Activated T-helper 2 cell treated with anti-CD3 and anti-CD28 coated beads, Interferon-gamma antibody, Interleukin-2, Interleukin-4, amounts not matched to agents 10 μg/mL and 5 μg/mL and 100 μg/mL, durations not matched to agents 14 hours and 24 hours and 36 hours (primary cell): Measurements from ENCODE around the gene C2orf68. TPM values are rescaled to one million over a fixed set of nuclear protein-coding genes. Genes with fewer than 3 reads are reported as not detected.

Experiments used
- DNase-seq: peaks from one replicate; pipeline ENCODE4 v3.0.0; 2021; ENCODE audit warnings: low spot score
- H3K27ac Mint-ChIP-seq: one replicate; pipeline ENCODE4 v1.8.0; 2021; ENCODE audit warnings: mixed read lengths
- H3K27me3 Mint-ChIP-seq: one replicate; pipeline ENCODE4 v1.8.0; 2021; ENCODE audit warnings: low read depth, mixed read lengths
- H3K36me3 Mint-ChIP-seq: one replicate; pipeline ENCODE4 v1.8.0; 2021; ENCODE audit warnings: low read depth, mixed read lengths
- H3K4me1 Mint-ChIP-seq: one replicate; pipeline ENCODE4 v1.8.0; 2021; ENCODE audit warnings: low read depth, mixed read lengths
- H3K4me3 Mint-ChIP-seq: one replicate; pipeline ENCODE4 v1.8.0; 2021; ENCODE audit warnings: low read depth, mild to moderate bottlenecking, moderate library complexity, mixed read lengths
- H3K9me3 Mint-ChIP-seq: one replicate; pipeline ENCODE4 v1.8.0; 2021; ENCODE audit warnings: mixed read lengths
- intact Hi-C: fragments of 100-400 bp; cut with micrococcal nuclease; formaldehyde crosslinking; loops from one replicate; pipeline ENCODE4 v1.15.1; 2023
- total RNA-seq: library from RNA; stranded (reverse); gene quantifications from 2 replicates; pipeline ENCODE4 v1.2.3, GENCODE V29; 2022

Gene C2orf68
- total RNA-seq, 1 donor from 2014 or later, result 35.6 TPM

- Mint-ChIP-seq H3K27ac (peak overlapping the region; percentile 33), H3K4me1 (peaks cover 12% of the 10 kb centered on the region), H3K36me3 (peaks cover 18% of the 10 kb centered on the region), H3K27me3 (no peaks in the 10 kb centered on the region), H3K4me3 (peak overlapping the region; percentile 76), H3K9me3 (no peaks in the 10 kb centered on the region)
- intact Hi-C loops, result loop anchor here (1.0 to 5.0 kb wide), 4 partner anchors 9 to 65 kb away; partner anchors contain the start of genes GGCX, MAT2A and USP39
- DNase-seq, result no peak
Measured at GRCh38 chr2:85601771-85602475, 9.9 kb downstream of the C2orf68 start.

DNA sequence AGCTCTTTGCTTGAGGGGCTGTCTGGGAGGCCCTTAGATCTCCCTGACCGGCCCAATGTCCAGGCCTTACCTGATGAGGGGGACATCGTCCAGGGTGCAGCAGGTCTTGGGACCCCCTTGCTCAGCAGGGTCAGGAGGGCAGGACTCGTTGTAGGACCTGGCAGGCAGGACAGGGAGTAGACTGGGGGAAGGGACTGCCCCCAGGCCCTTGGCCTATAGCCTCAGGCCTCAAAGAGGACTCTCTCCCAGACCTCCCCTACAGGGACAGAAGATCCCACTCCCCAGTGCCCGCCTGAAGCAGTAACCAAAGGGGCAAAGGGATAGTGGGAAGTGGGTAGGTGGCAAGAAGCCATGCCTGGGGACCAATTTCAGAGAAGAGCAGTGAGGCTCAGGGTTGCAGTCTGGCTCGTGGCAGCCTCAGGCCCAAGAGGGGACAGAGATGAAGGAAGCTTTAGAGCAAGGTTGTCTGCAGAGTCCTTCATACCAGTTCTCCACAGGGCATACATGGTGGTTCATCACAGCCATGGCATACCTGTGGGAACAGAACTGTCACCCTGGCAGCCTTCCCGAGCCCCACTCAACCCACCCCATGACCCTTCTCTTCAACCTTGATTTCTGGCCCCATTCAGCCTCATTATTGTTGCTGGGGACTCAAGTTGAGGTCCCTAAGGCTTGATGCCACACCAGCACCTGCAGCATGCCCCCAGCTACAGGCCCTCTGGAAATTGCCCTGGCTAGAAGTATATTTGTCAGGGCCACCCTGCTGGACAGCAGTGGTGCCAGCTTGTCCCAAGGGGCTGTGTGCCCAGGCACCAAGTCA, 10.7 kb downstream of the C2orf68 start:
- no peaks in the 10 kb centered on the region for H3K9me3 Mint-ChIP-seq
- DNase-seq, result no peak
- no peak overlapping the region for H3K27ac Mint-ChIP-seq
- H3K4me1 Mint-ChIP-seq, result peaks cover 15% of the 10 kb centered on the region
- peak overlapping the region; percentile 76 for H3K4me3 Mint-ChIP-seq
- H3K36me3 Mint-ChIP-seq, result peaks cover 21% of the 10 kb centered on the region
- H3K27me3 Mint-ChIP-seq, result no peaks in the 10 kb centered on the region
- intact Hi-C loops, result loop anchor here (5.0 kb wide), 1 partner anchor 64 kb away; the partner anchor contains the start of gene MAT2A

DNA sequence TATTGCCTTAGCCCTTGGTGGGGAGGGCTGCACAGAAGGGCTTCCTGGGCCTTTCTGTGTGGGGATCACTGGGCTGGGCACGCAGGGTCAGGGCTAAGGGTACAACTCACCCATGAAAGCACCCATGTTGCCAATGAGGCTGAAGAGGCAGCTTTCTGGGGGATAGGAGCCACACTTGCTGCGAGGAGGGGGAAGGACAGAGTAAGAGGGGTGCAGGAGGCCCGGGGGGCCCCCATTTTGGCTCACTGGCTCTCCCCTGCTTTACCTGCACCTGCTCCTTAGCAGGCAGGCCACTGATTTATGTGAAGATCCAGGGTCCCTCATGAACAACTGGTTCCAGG, 11.7 kb downstream of the C2orf68 start:
- no peak for DNase-seq
- Mint-ChIP-seq H3K4me3 (no peak overlapping the region), H3K4me1 (peaks cover 18% of the 10 kb centered on the region), H3K27me3 (no peaks in the 10 kb centered on the region), H3K9me3 (no peaks in the 10 kb centered on the region), H3K36me3 (peaks cover 29% of the 10 kb centered on the region), H3K27ac (no peak overlapping the region)
- intact Hi-C loops, result loop anchor here (5.0 kb wide), 1 partner anchor 63 kb away; the partner anchor contains the start of gene MAT2A

- Mint-ChIP-seq H3K27ac (no peak overlapping the region), H3K4me3 (no peak overlapping the region), H3K9me3 (no peaks in the 10 kb centered on the region), H3K27me3 (no peaks in the 10 kb centered on the region), H3K36me3 (peaks cover 31% of the 10 kb centered on the region), H3K4me1 (peaks cover 20% of the 10 kb centered on the region)
- no peak for DNase-seq
- intact Hi-C loops, result loop anchor here (5.0 kb wide), 2 partner anchors 62 to 182 kb away; partner anchors contain the start of genes MAT2A and SH2D6
Measured at GRCh38 chr2:85599468-85600234, 12.2 kb downstream of the C2orf68 start.

DNA sequence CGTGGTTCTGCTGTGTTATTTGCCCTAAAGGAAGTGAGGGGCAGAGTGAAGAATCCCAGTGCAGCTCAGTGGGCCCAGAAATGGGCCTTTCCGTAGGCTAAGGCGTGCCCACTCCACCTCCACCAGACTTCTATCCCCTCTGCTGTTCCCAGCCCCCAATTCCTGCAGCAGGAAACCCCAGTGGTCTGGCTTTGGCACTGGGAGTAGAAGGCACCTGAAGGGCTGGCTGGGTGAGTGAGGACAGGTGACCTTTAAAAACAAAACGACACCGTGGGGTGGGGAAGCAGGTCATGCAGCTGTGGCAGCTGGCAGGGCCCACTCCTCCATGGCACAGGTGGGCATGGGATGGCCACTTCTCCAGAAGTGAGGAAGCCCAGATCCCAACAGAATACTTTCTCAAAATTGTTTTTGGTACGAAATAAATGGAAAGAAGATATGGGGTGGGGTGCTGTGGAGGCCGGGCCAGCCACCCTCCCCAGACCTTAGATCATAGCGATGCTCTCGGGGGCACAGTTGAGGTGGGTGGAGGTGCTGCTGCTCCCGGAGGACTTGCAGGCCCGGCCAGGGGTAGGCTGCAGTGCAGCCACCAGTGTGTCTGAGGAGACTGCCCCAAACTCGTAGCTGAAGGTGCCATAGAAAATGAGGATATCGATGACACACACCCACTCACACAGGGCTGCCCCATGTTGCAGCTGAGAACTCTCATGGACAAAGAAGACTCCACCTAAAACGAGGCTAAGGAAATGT, 13.1 kb downstream of the C2orf68 start:
- Mint-ChIP-seq H3K4me3 (no peak overlapping the region), H3K4me1 (peaks cover 25% of the 10 kb centered on the region), H3K27me3 (no peaks in the 10 kb centered on the region), H3K27ac (no peak overlapping the region), H3K36me3 (peaks cover 31% of the 10 kb centered on the region), H3K9me3 (no peaks in the 10 kb centered on the region)
- intact Hi-C loops, result loop anchor here (5.0 kb wide), 1 partner anchor 181 kb away; the partner anchor contains the start of gene SH2D6
- no peak for DNase-seq

- Mint-ChIP-seq H3K27ac (no peak overlapping the region), H3K4me1 (peaks cover 21% of the 10 kb centered on the region), H3K36me3 (peaks cover 28% of the 10 kb centered on the region), H3K9me3 (no peaks in the 10 kb centered on the region), H3K4me3 (peak overlapping the region; percentile 96), H3K27me3 (no peaks in the 10 kb centered on the region)
- DNase-seq, result no peak
- intact Hi-C loops, result loop anchor here (5.0 kb wide), 1 partner anchor 180 kb away; the partner anchor contains the start of gene SH2D6
Measured at GRCh38 chr2:85597241-85597640, 14.6 kb downstream of the C2orf68 start.

DNA sequence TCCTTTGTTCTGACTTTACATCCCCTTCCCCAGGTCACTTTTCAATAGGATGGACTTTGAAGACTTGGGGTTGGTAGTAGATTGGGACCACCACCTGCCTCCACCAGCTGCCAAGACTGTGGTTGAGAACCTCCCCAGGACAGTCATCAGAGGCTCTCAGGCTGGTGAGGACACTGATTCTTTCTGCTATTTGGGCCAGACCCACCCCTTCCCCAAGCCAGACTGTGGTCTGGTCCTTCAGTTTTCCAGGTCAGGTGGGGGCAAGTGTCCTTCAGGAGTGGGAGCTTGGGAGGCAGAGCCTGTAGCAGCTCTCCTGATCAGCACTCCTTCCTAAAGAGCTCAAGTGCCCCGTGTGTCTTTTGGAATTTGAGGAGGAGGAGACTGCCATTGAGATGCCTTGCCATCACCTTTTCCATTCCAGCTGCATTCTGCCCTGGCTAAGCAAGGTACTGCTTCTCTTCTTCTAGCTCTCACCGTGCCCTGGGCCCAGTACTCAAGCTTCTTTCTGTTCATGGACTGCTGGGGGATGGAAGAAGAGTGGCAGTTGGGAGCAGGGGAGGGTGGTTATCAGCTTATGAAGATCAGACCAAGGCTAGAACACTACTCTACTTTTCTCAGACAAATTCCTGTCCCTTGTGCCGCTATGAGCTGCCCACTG, 15.3 kb downstream of the C2orf68 start:
- Mint-ChIP-seq H3K27me3 (no peaks in the 10 kb centered on the region), H3K4me1 (peaks cover 19% of the 10 kb centered on the region), H3K27ac (no peak overlapping the region), H3K36me3 (peaks cover 28% of the 10 kb centered on the region), H3K9me3 (no peaks in the 10 kb centered on the region), H3K4me3 (peak overlapping the region; percentile 96)
- intact Hi-C loops, result loop anchor here (5.0 kb wide), 1 partner anchor 179 kb away; the partner anchor contains the start of gene SH2D6
- no peak for DNase-seq

DNA sequence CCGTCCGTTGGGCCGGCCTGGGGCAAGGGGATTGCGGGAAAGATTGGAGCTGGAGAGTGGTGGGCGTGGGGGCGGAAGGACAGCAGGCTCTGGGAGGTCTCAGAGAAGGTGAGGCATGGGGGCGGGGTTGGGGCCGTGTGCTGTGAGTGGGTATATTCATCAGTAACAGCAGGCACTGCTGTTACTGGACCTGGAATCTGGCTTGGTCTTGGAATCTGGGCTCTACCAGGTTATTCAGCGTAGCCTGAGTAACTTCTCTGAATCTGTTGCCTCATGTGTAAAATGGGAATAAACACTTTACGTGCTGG, 15.9 kb downstream of the C2orf68 start:
- DNase-seq, result no peak
- Mint-ChIP-seq H3K4me3 (peak overlapping the region; percentile 96), H3K36me3 (peaks cover 32% of the 10 kb centered on the region), H3K27ac (peak overlapping the region; percentile 96), H3K27me3 (no peaks in the 10 kb centered on the region), H3K4me1 (peaks cover 18% of the 10 kb centered on the region), H3K9me3 (no peaks in the 10 kb centered on the region)
- intact Hi-C loops, result loop anchor here (5.0 kb wide), 1 partner anchor 179 kb away; the partner anchor contains the start of gene SH2D6

DNA sequence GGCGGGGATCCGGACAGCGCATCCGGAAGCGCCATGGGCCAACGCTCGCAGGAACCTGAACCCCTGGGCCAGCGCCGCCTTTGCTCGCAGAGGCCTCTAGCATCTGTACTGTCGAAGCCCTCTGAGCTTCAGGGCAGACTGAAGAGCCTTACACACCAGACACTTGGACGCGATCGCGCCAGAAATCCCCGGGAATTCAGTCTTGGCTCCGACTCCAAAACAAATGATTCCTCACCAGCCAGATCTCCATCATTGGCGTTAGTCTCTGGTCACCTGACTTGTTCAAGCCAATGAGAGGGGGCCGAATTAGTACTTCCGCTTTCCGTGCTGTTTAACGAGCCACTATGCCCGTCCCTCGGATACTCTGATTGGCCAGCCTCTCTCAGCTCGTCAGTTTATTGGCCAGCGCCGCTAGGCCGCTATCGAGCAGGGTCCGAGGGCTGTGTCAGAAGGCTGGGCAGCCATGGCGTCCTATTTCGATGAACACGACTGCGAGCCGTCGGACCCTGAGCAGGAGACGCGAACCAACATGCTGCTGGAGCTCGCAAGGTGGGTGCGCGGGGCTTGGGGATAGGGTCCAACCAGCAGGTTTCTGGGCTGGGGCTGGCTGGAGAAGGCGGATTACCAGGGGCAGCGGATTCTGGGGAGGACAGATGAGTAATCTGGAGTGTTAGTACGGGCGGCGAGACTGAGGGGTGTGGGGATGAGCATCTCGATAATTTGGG, 16.4 kb downstream of the C2orf68 start, which contains the start of gene RNF181:
Gene RNF181 (plus strand): TSS at position 445 of the 725 bp plus-strand sequence. CDS start 19 bp downstream, at position 464.
- no peaks in the 10 kb centered on the region for H3K27me3 Mint-ChIP-seq
- peaks cover 32% of the 10 kb centered on the region for H3K36me3 Mint-ChIP-seq
- peaks cover 18% of the 10 kb centered on the region for H3K4me1 Mint-ChIP-seq
- peak; percentile 91 for DNase-seq
- intact Hi-C loops, result loop anchor here (1.0 to 5.0 kb wide), 4 partner anchors 15 to 178 kb away; partner anchors contain the start of genes GGCX, SH2D6 and VAMP8
- H3K9me3 Mint-ChIP-seq, result no peaks in the 10 kb centered on the region
- H3K27ac Mint-ChIP-seq, result peak within 1 kb of the TSS; percentile 96
- peak within 1 kb of the TSS; percentile 96 for H3K4me3 Mint-ChIP-seq

GRCh38 chr2:85594715-85595300, 17.1 kb downstream of the C2orf68 start:
- no peaks in the 10 kb centered on the region for H3K27me3 Mint-ChIP-seq
- H3K27ac Mint-ChIP-seq, result peak overlapping the region; percentile 96
- H3K9me3 Mint-ChIP-seq, result no peaks in the 10 kb centered on the region
- DNase-seq, result no peak
- peak overlapping the region; percentile 96 for H3K4me3 Mint-ChIP-seq
- intact Hi-C loops, result loop anchor here (1.0 to 5.0 kb wide), 4 partner anchors 16 to 178 kb away; partner anchors contain the start of genes GGCX, SH2D6 and VAMP8
- H3K4me1 Mint-ChIP-seq, result peaks cover 21% of the 10 kb centered on the region
- peaks cover 32% of the 10 kb centered on the region for H3K36me3 Mint-ChIP-seq

GRCh38 chr2:85593023-85593422, 18.8 kb downstream of the C2orf68 start:
- intact Hi-C loops, result no loop called here
- DNase-seq, result no peak
- Mint-ChIP-seq H3K36me3 (peaks cover 23% of the 10 kb centered on the region), H3K9me3 (no peaks in the 10 kb centered on the region), H3K27ac (no peak overlapping the region), H3K27me3 (no peaks in the 10 kb centered on the region), H3K4me1 (peaks cover 27% of the 10 kb centered on the region), H3K4me3 (no peak overlapping the region)
